ENCODE results near the gene CALML5.

GRCh38 chr10:5500162-5500670 is 846 bp upstream of the CALML5 start:
- TF ChIP-seq CTCF (conservative IDR thresholded peaks at IDR 0.05; ENCODE audit: low read depth, low read length) (no peak), EZH2phosphoT487 (IDR thresholded peaks at IDR 0.05; ENCODE audit: borderline replicate concordance, low read length) (no peak)
